GM18873 (cell line): ENCODE results near the gene ATP2C2.

Source experiments
- ATAC-seq: cut with Tn5 transposase; IDR thresholded peaks from one replicate; pipeline ENCODE4 v1.9.1; 2021; ENCODE audit warnings: mild to moderate bottlenecking, moderate library complexity, moderate number of reproducible peaks; ENCODE audit not compliant: unreplicated experiment, low FRiP score

ATP2C2 gene

DNA sequence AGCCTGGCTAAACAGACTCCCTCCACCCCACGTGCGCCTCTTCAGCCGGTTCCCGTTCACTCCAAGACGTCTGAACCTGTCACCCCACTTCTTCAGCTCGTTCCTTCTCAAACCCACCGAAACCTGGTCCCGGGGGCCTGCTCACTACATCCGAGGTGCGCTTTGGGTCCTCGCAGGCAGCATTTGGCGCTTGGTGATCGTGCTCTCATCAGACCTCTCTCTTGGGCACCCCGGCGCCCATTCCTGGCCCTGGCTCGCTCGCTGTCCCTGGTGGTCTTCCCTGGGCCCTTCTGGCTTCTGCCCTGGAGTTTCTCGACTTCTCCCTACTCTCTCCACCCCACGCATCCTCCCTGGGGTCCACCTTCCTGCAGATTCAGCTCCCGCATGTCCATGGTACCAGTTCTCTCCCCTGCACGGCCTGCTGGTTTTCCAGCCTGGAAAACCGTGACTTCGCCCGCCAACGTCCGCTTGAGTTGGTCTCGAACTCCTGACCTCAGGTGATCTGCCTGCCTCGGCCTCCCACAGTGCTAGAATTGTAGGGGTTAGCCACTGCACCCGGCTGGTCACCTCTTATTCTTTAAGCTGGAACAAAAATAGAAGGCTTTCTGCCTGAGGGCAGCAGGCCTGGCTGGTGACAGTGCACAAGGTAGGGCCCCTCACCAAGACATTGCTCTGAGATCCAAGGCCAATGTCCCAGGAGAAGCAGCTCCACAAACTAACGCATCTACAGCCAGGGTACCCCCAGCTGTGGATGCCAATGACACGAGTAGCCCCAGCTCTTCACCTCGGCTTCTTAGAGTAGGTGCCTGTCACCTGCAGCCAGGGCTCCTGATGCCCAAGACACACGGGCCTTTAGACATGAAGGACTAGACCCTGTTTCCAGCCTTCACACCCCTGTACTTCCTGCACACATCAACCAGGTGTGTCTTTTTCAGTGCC, 137.2 kb downstream of the ATP2C2 start:
- ATAC-seq: no peak

DNA sequence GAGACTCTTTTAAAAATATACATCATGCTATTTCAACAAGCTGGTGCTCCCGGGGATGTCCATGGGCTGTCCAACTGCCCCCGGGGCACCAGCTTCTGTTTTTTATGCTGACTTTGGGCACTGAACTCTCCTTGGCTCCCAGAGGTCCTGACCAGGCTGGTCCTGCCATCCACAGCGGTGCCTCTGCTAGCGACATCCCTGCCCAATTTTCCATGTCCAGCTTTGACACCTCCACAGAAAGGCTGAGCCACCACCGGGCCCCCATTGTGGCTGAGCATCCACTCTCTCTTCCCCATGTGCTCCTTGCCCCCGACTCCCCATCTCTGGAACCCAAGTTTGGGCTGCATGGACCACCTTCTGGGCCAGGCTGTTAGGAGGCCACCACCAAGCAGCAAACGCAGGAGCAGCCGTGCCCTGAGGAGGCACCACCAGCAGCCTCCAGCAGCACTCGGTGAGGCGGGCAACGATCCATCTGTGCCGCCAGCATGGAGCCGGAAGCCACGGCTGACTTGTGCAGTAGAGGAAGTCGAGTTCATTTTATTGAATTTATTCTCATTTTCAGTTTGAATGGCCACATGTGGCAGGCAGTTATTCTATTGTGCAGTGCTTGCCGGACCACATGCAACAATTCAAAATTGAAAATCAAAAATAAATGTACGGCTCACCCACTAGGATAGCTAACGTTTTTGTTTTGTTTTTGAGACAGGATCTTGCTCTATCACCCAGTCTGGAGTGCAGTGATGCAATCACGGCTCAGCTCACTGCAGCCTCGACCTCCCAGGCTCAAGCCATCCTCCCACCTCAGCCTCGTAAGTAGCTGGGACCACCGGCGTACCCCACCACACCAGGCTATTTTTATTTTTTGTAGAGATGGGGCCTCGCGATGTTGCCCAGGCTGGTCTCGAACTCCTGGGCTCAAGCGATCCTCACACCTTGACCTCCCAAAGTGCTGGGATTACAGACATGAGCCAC, 139.0 kb downstream of the ATP2C2 start:
- no peak for ATAC-seq

- ATAC-seq: no peak
Observed at GRCh38 chr16:84508502-84508901, 140.2 kb downstream of the ATP2C2 start.

DNA sequence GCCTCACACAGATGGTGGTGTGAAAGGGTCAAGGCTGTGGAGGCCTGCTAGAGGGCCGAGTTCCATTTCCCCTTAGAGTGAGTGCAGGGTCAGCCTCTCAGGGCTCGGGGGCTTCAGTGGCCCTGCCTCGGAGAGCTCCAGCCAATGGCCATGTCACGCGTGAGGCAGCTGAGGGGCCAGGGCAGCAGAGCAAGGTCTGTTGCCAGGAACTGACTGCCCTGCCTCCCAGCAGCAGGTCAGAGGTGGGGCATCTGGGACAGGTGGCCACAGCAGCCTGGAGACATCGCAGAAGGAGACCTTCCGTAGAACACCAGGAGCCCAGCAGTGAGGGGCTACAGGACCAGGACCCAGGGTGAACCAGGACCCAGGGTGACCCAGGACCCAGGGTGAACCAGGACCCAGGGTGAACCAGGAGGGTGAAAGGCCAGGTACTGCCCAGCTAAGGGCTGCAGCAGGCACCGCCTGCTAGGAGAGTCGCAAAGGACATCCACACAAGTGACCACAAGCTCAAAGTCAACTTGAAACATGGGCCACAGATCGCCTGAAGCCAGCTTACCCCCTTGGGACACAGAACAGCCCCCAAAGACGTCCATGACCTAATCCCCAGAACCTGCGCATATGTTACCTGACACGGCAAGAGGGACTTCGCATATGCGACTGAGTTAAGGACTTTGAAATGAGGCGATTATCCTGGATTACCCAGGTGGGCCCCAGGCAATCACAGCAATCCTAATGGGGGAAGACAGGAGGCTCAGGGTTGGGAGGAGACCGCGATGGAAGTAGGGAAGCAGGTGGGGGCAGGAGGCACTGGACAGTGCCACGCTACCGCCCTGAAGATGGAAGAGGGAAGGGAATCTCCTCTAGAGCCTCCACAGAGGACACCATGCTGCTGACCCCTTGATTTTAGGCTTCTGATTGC, 141.0 kb downstream of the ATP2C2 start:
- ATAC-seq: no peak

DNA sequence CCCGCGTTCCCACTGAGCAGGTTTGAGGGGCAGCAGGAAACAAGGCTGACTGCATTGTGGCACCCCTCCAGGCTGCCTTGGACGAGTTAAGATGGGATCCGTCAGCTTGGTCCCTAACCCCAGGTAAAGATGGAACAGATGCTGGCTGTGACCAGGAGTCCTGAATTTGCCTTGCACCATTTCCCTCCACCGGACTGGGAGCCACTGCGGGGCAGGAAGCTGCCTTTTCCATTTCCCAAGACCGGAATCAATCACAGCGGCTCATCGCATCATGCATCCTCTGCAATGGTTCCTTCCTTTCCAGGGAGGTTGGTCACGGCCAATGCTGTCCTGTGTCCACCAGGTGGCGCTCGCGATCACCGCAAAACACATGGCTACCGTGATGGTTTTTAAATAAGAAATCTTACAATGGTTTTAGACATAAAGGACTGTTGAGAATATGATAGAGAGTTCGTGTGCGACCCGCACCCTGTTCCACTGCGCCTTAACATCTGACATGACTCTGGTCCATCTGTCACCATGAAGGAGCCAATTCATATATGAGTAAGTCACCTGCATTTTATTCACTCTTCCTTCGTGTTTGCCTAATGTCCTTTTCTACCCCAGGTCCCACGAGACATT, 143.0 kb downstream of the ATP2C2 start:
- no peak for ATAC-seq

DNA sequence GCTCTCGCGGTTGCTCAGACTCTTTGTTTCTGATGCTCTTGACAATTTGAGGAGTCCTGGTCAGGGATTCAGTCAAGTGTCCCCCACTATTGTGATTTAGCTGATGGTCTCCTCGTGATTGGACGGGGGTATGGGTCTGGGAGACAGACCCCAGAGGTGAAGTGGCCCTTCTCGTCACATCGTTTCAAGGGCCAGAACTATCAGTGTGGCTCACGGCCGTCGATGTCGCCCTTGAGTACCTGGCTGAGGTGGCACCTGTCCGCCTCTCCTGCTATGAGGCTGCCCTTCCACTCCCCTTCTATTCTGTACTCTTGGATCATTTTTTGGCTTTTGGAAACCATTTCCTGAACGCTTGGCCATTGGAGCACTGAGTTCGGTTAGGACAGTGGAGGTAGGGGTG, 143.5 kb downstream of the ATP2C2 start:
- no peak for ATAC-seq

DNA sequence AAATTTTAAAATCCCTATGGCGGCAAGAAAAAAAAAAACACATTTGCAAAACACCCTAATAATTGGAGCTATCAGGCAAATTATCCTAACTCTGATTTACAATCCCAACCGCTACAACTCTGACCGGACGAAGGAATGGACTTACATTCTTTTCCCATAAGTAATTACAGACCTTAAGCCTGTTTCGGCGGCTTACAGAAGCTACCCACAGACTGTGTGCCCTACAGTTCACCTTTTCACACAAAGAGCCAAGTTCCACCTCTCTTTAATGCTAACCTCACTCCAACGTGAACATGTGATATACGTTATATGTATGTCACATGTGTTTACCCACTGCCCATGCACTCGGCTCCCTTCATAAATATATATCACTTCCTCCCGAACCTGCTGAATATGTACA, 144.8 kb downstream of the ATP2C2 start:
- ATAC-seq: no peak

GRCh38 chr16:84513666-84514065, 145.3 kb downstream of the ATP2C2 start:
- no peak for ATAC-seq
